Lung (tissue), 12 donors: ENCODE measurements around the gene NCLN. TPM values are rescaled to one million over a fixed set of nuclear protein-coding genes. Genes with fewer than 3 reads are reported as not detected.

Source experiments
- ATAC-seq: fragments of 200-7000 bp; cut with Tn5 transposase; one replicate; pipeline ENCODE4 v1.9.1; 2020; ENCODE audit warnings: moderate number of reproducible peaks; ENCODE audit not compliant: insufficient read depth, low FRiP score
- DNase-seq, 3 donors: peaks; one replicate each; pipeline ENCODE4 v3.0.0-alpha.2; 2013 to 2017
- H3K27ac ChIP-seq, 2 donors: one replicate each; pipeline ENCODE4 v1.5.1; 2013; ENCODE audit warnings: mild to moderate bottlenecking in 2 of 2, moderate library complexity in 2 of 2, control low read depth in 1 of 2, inconsistent platforms in 1 of 2, low read depth in 1 of 2, low read length in 1 of 2
- H3K27me3 ChIP-seq, 3 donors: one replicate each; pipeline ENCODE4 v1.5.1; 2013; ENCODE audit warnings: low read length in 2 of 3; ENCODE audit not compliant: control insufficient read depth in 3 of 3, insufficient read depth in 3 of 3
- H3K36me3 ChIP-seq, 4 donors: one replicate each; pipeline ENCODE4 v1.5.1; 2013; ENCODE audit warnings: low read length in 4 of 4, mild to moderate bottlenecking in 1 of 4, moderate library complexity in 1 of 4; ENCODE audit not compliant: control insufficient read depth in 4 of 4, insufficient read depth in 4 of 4
- H3K4me1 ChIP-seq, 5 donors: one replicate each; pipeline ENCODE4 v1.5.1; 2013; ENCODE audit warnings: low read length in 5 of 5, mild to moderate bottlenecking in 2 of 5, moderate library complexity in 1 of 5; ENCODE audit not compliant: control insufficient read depth in 5 of 5, insufficient read depth in 5 of 5
- H3K4me3 ChIP-seq: one replicate; pipeline ENCODE4 v1.5.1; 2013; ENCODE audit warnings: mild to moderate bottlenecking, control low read depth, moderate library complexity
- H3K9ac ChIP-seq, 2 donors: one replicate each; pipeline ENCODE4 v1.5.1; 2013; ENCODE audit warnings: low read length in 2 of 2, control low read depth in 1 of 2; ENCODE audit not compliant: insufficient read depth in 1 of 2
- H3K9me3 ChIP-seq, 4 donors: one replicate each; pipeline ENCODE4 v1.5.1; 2013; ENCODE audit warnings: low read length in 3 of 4, mild to moderate bottlenecking in 1 of 4, moderate library complexity in 1 of 4; ENCODE audit not compliant: control insufficient read depth in 4 of 4, insufficient read depth in 3 of 4
- WGBS, 2 donors: extraction: QIAGEN DNeasy Blood & Tissue Kit; methylation state at CpG; one replicate each; pipeline ENCODE4 v1.1.7; 2013; 5-methylcytosine and 5-hydroxymethylcytosine counted together
- polyA plus RNA-seq, 2 donors: library from polyadenylated mRNA; stranded (reverse); fragments of 200-250 nt; gene quantifications; one replicate each; pipeline ENCODE4 v1.2.1, GENCODE V29; 2013
- total RNA-seq, 2 donors: library from RNA; depleted of rRNA in 1 of 2; stranded (reverse); fragments of >200 nt in 1 of 2; gene quantifications; one replicate each; pipeline ENCODE4 v1.2.1, GENCODE V29; 2014 to 2021
- TF ChIP-seq, protein P1 (sequence below): IDR thresholded peaks from 2 replicates; pipeline ENCODE4 v1.5.1; 2012; ENCODE audit warnings: mild to moderate bottlenecking; ENCODE audit errors: control extremely low read depth, extremely low read depth
- donor health status: control.
- donor health status: control.
- donor health status: Bipolar disorder and iron deficiency.
- donor health status: healthy.
- donor health status: DM: yes; HTN: yes; CAD: no.

The NCLN gene
- total and polyA plus RNA-seq, 4 donors: 24.8 to 117 (median 63.1) TPM

DNA sequence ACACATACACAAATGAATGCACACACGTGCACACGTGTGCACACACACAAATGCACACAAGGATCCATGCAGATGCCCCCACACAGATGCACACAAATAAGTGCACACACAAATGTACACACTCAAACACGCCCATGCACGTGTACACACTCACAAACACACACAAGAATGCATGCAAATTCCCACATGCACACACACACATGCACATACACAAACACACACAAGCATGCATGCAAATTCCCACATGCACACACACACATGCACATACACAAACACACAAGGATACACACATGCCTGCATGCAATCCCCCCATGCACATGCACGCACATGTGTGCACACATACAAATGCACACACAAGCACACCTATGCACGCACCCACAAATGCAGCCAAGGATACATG lies 36.6 kb upstream of the NCLN start:
- H3K4me1 ChIP-seq: peaks cover 0 to 5% (median 0%) of the 10 kb centered on the region in 5 donors
- WGBS, 2 donors: 93 to 96% methylated on average over 6 of the region's 6 CpGs

DNA sequence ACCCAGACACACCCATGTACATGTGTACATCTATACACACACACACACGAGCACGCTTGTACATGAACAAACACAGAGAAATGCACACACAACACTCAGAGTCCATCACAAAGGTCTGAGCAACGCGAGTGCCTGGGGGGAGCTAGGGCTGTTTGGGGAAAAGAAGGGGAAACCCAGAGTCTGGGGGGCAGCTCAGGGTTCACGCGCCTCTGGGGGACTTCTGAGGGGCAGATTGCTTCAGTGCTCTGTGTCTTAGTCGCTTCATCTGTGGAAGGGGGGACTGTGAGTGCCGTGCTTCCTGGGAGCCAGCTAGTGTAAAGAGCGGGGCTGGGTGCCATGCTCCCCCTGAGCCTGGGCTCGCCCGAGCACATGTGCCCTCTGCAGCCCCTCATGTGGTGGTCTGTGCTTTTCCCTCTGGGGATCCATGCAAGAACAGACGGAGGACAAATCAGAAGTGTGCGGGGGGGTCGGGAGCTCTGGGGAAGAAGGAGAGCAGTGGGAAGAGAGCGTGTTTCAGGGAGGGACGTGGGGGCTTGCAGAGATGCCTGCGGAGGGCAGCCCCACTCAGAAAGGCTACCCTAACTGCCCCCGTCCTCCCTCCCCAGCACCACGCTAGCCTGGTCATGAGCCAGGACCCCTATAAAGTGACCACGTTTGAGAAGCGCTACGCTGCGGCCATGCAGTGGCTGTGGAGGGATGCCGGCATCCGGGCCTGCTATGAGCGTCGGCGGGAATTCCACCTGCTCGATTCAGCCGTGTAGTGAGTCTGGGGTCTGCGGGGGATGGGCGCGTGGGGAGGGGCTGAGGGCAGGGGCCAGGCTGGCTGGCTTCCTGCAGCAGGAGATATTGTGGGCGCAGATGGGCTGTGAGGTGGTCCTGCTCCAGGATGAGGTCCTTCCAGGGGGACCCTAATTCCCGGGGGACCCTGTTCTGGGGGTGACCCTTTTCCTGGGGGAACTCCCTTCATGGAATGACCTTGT lies 35.9 kb upstream of the NCLN start:
- Histone ChIP-seq H3K27ac (no peak overlapping the region), H3K4me3 (no peak overlapping the region), H3K36me3 (peaks cover 0 to 17% (median 0%) of the 10 kb centered on the region in 4 donors), H3K27me3 (peaks cover 0 to 7% (median 0%) of the 10 kb centered on the region in 3 donors), H3K9me3 (peaks cover 0 to 2% (median 0%) of the 10 kb centered on the region in 4 donors), H3K9ac (no peak overlapping the region), H3K4me1 (peaks cover 0 to 5% (median 0%) of the 10 kb centered on the region in 5 donors)
- ATAC-seq (no peak), DNase-seq (no peak)
- WGBS, 2 donors: 79 to 85% methylated on average over 35 of the region's 35 CpGs
- TF ChIP-seq, protein P1, sequence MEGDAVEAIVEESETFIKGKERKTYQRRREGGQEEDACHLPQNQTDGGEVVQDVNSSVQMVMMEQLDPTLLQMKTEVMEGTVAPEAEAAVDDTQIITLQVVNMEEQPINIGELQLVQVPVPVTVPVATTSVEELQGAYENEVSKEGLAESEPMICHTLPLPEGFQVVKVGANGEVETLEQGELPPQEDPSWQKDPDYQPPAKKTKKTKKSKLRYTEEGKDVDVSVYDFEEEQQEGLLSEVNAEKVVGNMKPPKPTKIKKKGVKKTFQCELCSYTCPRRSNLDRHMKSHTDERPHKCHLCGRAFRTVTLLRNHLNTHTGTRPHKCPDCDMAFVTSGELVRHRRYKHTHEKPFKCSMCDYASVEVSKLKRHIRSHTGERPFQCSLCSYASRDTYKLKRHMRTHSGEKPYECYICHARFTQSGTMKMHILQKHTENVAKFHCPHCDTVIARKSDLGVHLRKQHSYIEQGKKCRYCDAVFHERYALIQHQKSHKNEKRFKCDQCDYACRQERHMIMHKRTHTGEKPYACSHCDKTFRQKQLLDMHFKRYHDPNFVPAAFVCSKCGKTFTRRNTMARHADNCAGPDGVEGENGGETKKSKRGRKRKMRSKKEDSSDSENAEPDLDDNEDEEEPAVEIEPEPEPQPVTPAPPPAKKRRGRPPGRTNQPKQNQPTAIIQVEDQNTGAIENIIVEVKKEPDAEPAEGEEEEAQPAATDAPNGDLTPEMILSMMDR: no peak

More for the DNA sequence above, 36.6 kb upstream of the NCLN start:
- Histone ChIP-seq H3K27ac (no peak overlapping the region), H3K27me3 (peaks cover 0 to 7% (median 0%) of the 10 kb centered on the region in 3 donors), H3K4me3 (no peak overlapping the region), H3K36me3 (peaks cover 0 to 17% (median 0%) of the 10 kb centered on the region in 4 donors), H3K9me3 (peaks cover 0 to 2% (median 0%) of the 10 kb centered on the region in 4 donors), H3K9ac (no peak overlapping the region)
- TF ChIP-seq, protein P1: no peak
- no peak for DNase-seq
- no peak for ATAC-seq

DNA sequence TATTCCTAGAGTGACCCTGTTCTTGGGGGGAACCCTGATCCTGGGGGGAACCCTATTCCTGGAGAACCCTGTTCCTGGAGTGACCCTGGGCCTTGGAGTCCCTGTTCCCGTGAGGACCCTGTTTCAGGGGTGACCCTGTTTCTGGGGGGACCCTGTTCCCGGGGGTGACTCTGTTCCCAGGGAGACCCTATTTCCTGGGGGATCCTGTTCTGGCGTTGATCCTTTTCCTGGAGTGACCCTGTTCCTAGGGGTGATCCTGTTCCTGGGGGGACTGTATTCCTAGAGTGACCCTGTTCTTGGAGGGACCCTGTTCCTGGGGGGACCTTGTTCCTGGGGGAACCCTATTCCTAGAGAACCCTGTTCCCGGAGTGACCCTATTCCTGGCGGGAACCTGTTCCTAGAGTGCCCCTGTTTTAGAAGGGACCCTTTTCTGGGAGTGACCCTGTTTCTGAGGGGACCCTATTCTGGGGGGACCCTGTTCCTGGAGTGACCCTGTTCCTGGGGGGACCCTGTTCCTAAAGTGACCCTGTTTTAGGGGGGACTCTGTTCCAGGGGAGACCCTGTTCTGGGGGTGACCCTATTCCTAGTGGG lies 34.9 kb upstream of the NCLN start:
- Histone ChIP-seq H3K27ac (no peak overlapping the region), H3K9ac (no peak overlapping the region), H3K4me1 (peaks cover 0 to 3% (median 0%) of the 10 kb centered on the region in 5 donors), H3K4me3 (no peak overlapping the region), H3K9me3 (peaks cover 0 to 2% (median 0%) of the 10 kb centered on the region in 4 donors), H3K27me3 (peaks cover 0 to 7% (median 0%) of the 10 kb centered on the region in 3 donors), H3K36me3 (peaks cover 0 to 18% (median 0%) of the 10 kb centered on the region in 4 donors)
- ATAC-seq: no peak
- 87 to 88% methylated on average over 5 of the region's 5 CpGs for WGBS, 2 donors
- TF ChIP-seq, protein P1: no peak
- DNase-seq: no peak
